Activated CD4-positive, alpha-beta T cell treated with anti-CD3 and anti-CD28 coated beads for 36 hours (primary cell): Measurements from ENCODE around the gene COBLL1. TPM values are rescaled to one million over a fixed set of nuclear protein-coding genes. Genes with fewer than 3 reads are reported as not detected.
A peak's percentile ranks its signal among the peaks of the same experiment; 100 is the strongest.

Experiments
- ATAC-seq: fragments of 200-7000 bp; cut with Tn5 transposase; one replicate; pipeline ENCODE4 v1.10.0; 2021; ENCODE audit warnings: mild to moderate bottlenecking, moderate library complexity
- CTCF ChIA-PET: fragments of 350-600 bp; sonication (Branson Sonifier 250); formaldehyde crosslinking; loops from one replicate; lab custom pipeline; 2021; ENCODE audit warnings: antibody characterized with exemption; lab: Charles Lee
- POLR2A ChIA-PET: fragments of 350-600 bp; sonication (Branson Sonifier 250); formaldehyde crosslinking; loops from one replicate; lab custom pipeline; 2021; ENCODE audit warnings: antibody characterized with exemption, inconsistent platforms; lab: Charles Lee
- DNase-seq: peaks from one replicate; pipeline ENCODE4 v3.0.0-alpha.2; 2020
- H3K27ac Mint-ChIP-seq: one replicate; pipeline ENCODE4 v1.8.0; 2021; ENCODE audit warnings: mixed read lengths
- H3K27me3 Mint-ChIP-seq: one replicate; pipeline ENCODE4 v1.8.0; 2021; ENCODE audit warnings: mixed read lengths
- H3K36me3 Mint-ChIP-seq: one replicate; pipeline ENCODE4 v1.8.0; 2021; ENCODE audit warnings: low read depth, mixed read lengths
- H3K4me1 Mint-ChIP-seq: one replicate; pipeline ENCODE4 v1.8.0; 2021; ENCODE audit warnings: mixed read lengths
- H3K4me3 Mint-ChIP-seq: one replicate; pipeline ENCODE4 v1.8.0; 2021; ENCODE audit warnings: mild to moderate bottlenecking, moderate library complexity, mixed read lengths
- H3K9me3 Mint-ChIP-seq: one replicate; pipeline ENCODE4 v1.8.0; 2021; ENCODE audit warnings: low read depth, mixed read lengths
- intact Hi-C, 2 experiments: fragments of 100-400 bp; cut with DNase I in 1 of 2; cut with micrococcal nuclease in 1 of 2; formaldehyde crosslinking; loops; one replicate each; pipeline versions ENCODE4 v1.14.2 to v1.15.1; 2022 to 2024; cut with DNase I, micrococcal nuclease
- total RNA-seq, 2 experiments: library from RNA; stranded (reverse); gene quantifications; one replicate each; pipeline ENCODE4 v1.2.3, GENCODE V29; 2021

COBLL1 gene
- total RNA-seq, 2 experiments from 2014 or later: not detected

DNA sequence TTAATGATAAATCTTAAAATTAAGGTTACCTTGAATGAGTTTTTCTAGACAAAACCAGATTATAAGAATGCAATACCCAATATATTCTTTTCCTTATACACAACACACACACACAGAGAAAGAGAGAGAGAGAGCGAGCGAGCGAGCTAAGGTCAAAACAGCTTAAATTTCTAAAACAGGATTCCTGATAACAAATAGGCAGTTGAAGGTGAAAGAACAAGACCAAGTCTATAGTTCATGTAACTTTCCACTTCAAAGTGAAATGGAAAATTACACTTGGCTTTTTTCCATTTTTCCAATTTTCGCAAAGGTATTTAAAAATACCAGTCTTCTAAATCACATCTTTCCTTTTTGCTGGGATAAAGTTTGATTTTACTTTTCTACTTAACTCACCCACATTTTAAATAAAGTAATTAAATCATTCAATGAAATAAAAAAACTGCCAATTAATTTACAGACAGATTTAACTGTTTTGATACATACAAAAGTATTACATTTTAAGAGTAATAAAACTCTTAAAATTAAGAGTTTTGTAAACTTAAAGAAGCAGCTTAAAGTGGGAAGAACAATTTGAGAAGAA lies 98.8 kb downstream of the COBLL1 start:
- CTCF ChIA-PET: no interaction called here
- no peak for DNase-seq

DNA sequence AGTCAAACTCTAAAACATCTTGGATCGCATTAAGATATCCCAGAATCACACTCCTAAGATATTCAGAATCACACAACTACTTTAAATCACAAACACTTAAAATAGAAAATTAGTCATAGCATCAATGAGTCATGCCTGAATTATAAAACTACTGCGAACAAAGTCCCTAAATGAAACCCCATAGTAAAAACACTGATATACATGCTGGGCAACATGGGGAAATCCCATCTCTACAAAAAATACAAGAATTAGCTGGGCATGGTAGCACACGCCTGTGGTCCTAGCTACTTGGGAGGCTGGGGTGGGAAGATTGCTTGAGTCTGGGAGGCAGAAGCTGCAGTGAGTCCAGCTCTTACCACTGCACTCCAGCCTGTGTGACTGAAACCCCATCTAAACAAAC lies 101.7 kb downstream of the COBLL1 start:
- H3K27ac Mint-ChIP-seq: no peak overlapping the region
- no peaks in the 10 kb centered on the region for H3K9me3 Mint-ChIP-seq
- ChIA-PET CTCF (no interaction called here), POLR2A (no interaction called here)
- DNase-seq: no peak
- peaks cover 4% of the 10 kb centered on the region for H3K4me1 Mint-ChIP-seq
- H3K27me3 Mint-ChIP-seq: peaks cover 5% of the 10 kb centered on the region
- intact Hi-C loops: loop anchor here (2.0 to 10.0 kb wide), 6 partner anchors 102 to 553 kb away; partner anchors contain the start of genes SCN3A (in 2 of the 2) and COBLL1 (in 1 of the 2)
- peak; percentile 70 for ATAC-seq
- no peaks in the 10 kb centered on the region for H3K36me3 Mint-ChIP-seq
- H3K4me3 Mint-ChIP-seq: no peak overlapping the region

More for the DNA sequence above, 98.8 kb downstream of the COBLL1 start:
- Mint-ChIP-seq H3K4me1 (peaks cover 4% of the 10 kb centered on the region), H3K36me3 (no peaks in the 10 kb centered on the region), H3K9me3 (no peaks in the 10 kb centered on the region), H3K27me3 (peaks cover 7% of the 10 kb centered on the region), H3K27ac (no peak overlapping the region), H3K4me3 (no peak overlapping the region)
- ATAC-seq: no peak
- intact Hi-C loops: no loop called here
- POLR2A ChIA-PET: no interaction called here

DNA sequence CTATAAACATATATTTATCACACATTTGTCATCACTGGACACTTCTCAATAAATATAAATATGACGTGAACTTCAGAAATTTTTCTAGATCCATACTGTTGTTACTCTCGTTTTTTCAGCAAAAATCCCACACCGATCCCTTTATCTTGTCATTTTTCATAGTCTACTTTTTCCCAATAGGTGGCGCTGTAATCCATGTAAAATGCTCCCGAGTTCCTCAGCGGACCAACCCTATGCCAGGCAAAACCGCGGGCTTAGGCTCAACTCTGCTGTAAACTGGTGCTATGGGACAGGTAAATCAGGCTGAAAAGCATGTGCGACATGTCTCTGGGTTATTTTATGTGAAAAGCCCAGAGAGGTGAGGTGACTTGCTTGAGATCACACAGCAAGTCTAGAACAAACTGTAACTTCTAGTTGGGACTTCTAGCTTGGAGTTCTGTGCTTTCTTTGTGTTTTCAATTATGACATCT lies 104.0 kb downstream of the COBLL1 start:
- DNase-seq (peak; percentile 50), ATAC-seq (peak; percentile 65)
- Mint-ChIP-seq H3K9me3 (no peaks in the 10 kb centered on the region), H3K4me1 (peaks cover 4% of the 10 kb centered on the region), H3K36me3 (no peaks in the 10 kb centered on the region), H3K27ac (no peak overlapping the region), H3K4me3 (no peak overlapping the region), H3K27me3 (peaks cover 6% of the 10 kb centered on the region)
- intact Hi-C loops: loop anchor here (1.0 to 10.0 kb wide), 10 partner anchors 103 to 555 kb away; partner anchors contain the start of genes COBLL1 (in 2 of the 2) and SCN3A (in 2 of the 2)
- ChIA-PET CTCF (interaction anchor here (0.7 to 1.1 kb wide), 3 partner anchors 105 to 466 kb away, joined by 3 to 4 read pairs (median 3); partner anchors contain the start of gene SCN3A), POLR2A (no interaction called here)

DNA sequence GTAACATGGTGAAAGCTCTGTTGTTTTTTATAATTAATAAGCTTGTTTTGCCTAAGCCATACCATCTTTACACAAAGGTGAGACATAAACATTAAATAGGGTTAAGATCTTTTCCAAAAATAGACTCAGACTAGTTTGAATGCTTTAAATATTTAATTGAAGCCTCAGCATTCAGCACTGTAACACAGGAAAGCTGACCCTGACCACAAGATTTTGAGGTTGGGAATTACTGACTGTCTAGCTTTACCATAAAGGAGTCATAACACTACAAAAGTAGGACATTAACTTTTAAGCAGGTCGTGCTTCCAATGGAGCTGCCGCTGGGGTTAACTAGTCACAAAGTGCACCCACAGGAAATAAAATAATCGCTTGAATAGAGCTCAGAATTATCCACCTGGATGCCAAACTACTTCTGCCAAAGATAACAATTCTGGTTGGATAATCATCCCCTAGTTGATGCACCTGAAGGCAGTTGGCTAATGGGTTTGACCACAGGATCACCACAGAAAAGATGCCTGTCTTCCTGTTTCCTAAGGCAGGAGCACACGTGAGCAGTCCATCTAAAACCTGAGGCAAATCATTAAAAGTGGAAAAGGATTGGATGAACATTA lies 106.2 kb downstream of the COBLL1 start:
- Mint-ChIP-seq H3K9me3 (no peaks in the 10 kb centered on the region), H3K36me3 (no peaks in the 10 kb centered on the region), H3K4me3 (no peak overlapping the region), H3K4me1 (peaks cover 4% of the 10 kb centered on the region), H3K27me3 (peaks cover 6% of the 10 kb centered on the region), H3K27ac (no peak overlapping the region)
- ChIA-PET CTCF (interaction anchor here (1.1 to 1.6 kb wide), 2 partner anchors 15 to 18 kb away, joined by 3 to 7 read pairs; no protein-coding TSS in a partner anchor), POLR2A (no interaction called here)
- ATAC-seq (no peak), DNase-seq (no peak)
- intact Hi-C loops: loop anchor here (5.0 to 10.0 kb wide), 4 partner anchors 107 to 557 kb away; partner anchors contain the start of genes COBLL1 (in 1 of the 2) and SCN3A (in 1 of the 2)

DNA sequence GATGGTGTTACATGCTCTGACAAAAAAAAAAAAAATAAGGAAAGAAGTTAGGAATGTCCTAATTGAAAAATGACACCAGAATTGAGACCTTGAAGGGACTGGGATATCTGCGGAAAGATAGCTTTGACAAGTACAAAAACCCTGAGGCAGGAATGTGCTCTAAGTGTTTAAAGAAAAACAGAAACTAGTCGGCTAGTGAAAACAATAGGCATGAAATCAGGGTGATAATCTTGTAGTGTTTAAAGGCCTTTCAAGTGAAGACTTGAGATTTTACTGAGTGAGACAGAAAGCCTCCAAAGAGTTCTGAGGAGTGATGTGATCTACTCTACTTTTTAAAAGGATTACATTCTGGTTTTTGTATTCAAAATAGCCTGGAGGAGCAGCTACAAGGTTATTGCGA lies 107.4 kb downstream of the COBLL1 start:
- CTCF ChIA-PET: interaction anchor here (0.8 to 1.6 kb wide), 2 partner anchors 17 to 1514 kb away, joined by 3 to 7 read pairs; no protein-coding TSS in a partner anchor
- no peak overlapping the region for H3K27ac Mint-ChIP-seq
- intact Hi-C loops: loop anchor here in 1 of 2 experiments (10.0 kb wide), 1 partner anchor 471 kb away; the partner anchor contains the start of gene SCN3A

DNA sequence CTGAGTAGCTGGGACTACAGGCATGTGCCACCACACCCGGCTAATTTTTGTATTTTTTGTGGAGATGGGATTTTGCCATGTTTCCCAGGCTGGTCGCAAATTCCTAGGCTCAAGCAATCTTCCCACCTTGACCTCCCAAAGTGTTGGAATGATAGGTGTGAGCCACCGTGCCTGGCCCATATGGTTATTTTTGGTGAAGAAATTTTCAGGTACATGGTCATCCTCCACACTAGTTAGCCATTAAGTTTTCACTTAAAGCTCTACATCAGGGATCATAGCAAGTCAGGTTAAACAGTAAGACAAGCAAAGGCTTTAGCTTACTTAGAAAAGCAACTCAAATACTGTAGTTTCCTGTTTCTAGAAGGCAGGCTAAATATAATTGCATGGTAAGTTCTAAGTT lies 116.1 kb downstream of the COBLL1 start:
- no peaks in the 10 kb centered on the region for H3K27me3 Mint-ChIP-seq
- no peaks in the 10 kb centered on the region for H3K36me3 Mint-ChIP-seq
- no peak overlapping the region for H3K27ac Mint-ChIP-seq
- DNase-seq (no peak), ATAC-seq (no peak)
- H3K4me3 Mint-ChIP-seq: no peak overlapping the region
- intact Hi-C loops: no loop called here
- H3K9me3 Mint-ChIP-seq: no peaks in the 10 kb centered on the region
- ChIA-PET CTCF (interaction anchor here (0.6 to 0.7 kb wide), 2 partner anchors 171 to 199 kb away, joined by 3 read pairs; no protein-coding TSS in a partner anchor), POLR2A (no interaction called here)
- H3K4me1 Mint-ChIP-seq: no peaks in the 10 kb centered on the region

More for the DNA sequence above, 107.4 kb downstream of the COBLL1 start:
- H3K27me3 Mint-ChIP-seq: peaks cover 6% of the 10 kb centered on the region
- ATAC-seq: no peak
- no peaks in the 10 kb centered on the region for H3K36me3 Mint-ChIP-seq
- no peaks in the 10 kb centered on the region for H3K9me3 Mint-ChIP-seq
- POLR2A ChIA-PET: no interaction called here
- no peaks in the 10 kb centered on the region for H3K4me1 Mint-ChIP-seq
- DNase-seq: no peak
- H3K4me3 Mint-ChIP-seq: no peak overlapping the region

DNA sequence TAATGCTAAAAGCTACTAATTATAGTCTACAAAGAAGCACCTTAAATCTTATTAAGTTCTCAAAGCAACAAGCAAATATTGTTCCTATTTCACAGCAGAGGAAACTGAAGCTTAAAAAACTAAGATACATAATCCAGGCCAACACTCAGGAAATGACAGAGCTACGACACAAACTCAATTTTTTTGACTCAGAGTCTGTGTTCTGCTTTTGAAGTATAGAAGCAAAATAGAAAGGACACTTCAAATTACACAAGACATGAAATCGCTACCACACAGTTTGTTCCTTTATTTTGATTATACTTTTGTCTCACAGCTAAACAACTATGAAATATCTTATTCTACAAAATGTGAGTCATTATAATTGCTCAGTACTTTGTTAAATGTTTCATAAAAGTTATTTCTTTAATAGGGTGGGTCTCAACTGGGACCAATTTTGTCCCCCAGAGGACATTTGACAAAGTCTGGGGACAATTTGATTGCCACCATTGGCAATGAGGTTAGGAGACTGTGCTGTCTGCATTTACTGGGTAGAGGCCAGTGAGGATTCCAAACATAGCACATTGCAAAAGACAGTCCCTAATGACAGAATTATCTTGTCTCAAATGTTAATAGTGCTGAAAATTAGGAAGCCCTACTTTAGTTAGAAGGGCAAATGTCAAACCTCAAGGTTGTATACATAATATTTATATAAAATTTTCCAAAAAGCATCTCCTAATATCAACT lies 118.8 kb downstream of the COBLL1 start:
- POLR2A ChIA-PET: no interaction called here
- Mint-ChIP-seq H3K9me3 (no peaks in the 10 kb centered on the region), H3K4me3 (no peak overlapping the region), H3K27ac (no peak overlapping the region), H3K4me1 (no peaks in the 10 kb centered on the region), H3K27me3 (no peaks in the 10 kb centered on the region), H3K36me3 (no peaks in the 10 kb centered on the region)
- no peak for ATAC-seq
- intact Hi-C loops: no loop called here
- DNase-seq: no peak
- CTCF ChIA-PET: no interaction called here

DNA sequence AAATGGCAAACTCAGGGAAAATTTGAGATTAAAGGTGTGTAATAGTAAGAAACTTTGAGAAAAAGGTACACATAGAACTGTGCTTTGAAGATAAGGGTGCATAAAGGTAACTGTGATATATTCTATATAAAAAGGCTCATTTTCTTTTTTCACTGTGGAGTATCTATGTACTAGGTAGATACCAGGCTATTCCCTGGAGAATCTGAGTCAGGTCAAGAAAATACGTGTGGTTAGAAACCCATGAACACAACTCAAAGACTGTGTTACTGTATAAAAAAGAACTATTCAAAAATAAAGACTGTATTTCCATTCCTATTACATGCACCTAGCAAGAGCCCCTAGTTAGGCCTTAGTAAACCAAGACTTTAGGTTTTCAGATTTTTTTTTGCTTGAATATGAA lies 120.2 kb downstream of the COBLL1 start:
- CTCF ChIA-PET: no interaction called here
- H3K9me3 Mint-ChIP-seq: no peaks in the 10 kb centered on the region
- H3K27ac Mint-ChIP-seq: no peak overlapping the region
- no peak overlapping the region for H3K4me3 Mint-ChIP-seq
- H3K4me1 Mint-ChIP-seq: no peaks in the 10 kb centered on the region
- no peaks in the 10 kb centered on the region for H3K36me3 Mint-ChIP-seq
- ATAC-seq (no peak), DNase-seq (no peak)
- H3K27me3 Mint-ChIP-seq: no peaks in the 10 kb centered on the region
- POLR2A ChIA-PET: no interaction called here
- intact Hi-C loops: no loop called here

DNA sequence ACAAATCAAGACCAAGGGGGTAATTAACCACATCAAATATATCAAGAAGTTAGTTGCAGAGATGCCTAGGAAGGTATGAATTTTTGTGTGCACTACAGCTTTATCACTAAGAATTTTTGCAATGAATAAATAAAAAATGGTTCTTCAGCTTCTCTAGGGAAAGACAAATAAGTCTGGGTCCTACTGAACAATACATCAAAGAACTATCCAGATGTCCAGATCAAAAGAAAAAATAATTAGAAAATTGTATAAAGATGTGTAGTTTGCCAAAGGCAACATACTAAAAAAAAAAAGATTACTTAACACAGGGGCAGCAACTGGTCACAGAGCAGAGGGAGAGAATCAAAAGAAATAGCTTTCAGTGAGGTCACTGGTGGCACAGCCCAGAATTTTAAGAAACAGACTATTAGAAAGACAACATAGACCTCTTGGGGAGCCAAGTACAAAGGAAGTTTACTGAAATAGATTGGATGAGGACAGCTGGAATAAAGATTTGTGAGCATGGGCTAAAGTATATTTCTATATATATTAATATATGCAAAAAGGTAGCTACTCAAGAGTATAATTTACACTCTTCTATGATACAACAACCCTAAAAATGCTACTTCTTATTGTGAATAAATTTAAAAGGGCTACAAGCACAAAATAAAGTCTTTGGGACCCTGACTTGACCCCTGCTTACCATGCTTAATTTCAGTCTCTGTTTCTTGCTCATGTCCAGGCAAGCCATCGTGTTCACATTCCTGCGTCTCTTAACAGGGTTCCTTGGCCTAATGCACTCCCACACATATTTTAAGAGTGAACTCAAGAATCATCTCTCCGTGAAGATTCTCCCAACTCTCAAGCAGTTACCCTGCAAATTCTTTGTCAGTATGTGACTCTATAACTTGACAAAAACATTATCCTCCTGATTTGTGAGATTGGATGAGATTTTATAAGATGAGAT lies 121.4 kb downstream of the COBLL1 start:
- H3K27ac Mint-ChIP-seq: no peak overlapping the region
- no peaks in the 10 kb centered on the region for H3K4me1 Mint-ChIP-seq
- no peaks in the 10 kb centered on the region for H3K9me3 Mint-ChIP-seq
- ChIA-PET POLR2A (no interaction called here), CTCF (interaction anchor here (0.7 to 1.3 kb wide), 3 partner anchors 15 to 1173 kb away, joined by 3 read pairs; no protein-coding TSS in a partner anchor)
- H3K27me3 Mint-ChIP-seq: no peaks in the 10 kb centered on the region
- DNase-seq: no peak
- H3K4me3 Mint-ChIP-seq: no peak overlapping the region
- intact Hi-C loops: loop anchor here in 1 of 2 experiments (5.0 to 10.0 kb wide), 3 partner anchors 1373 to 1555 kb away; no protein-coding TSS in a partner anchor
- ATAC-seq: no peak
- no peaks in the 10 kb centered on the region for H3K36me3 Mint-ChIP-seq

DNA sequence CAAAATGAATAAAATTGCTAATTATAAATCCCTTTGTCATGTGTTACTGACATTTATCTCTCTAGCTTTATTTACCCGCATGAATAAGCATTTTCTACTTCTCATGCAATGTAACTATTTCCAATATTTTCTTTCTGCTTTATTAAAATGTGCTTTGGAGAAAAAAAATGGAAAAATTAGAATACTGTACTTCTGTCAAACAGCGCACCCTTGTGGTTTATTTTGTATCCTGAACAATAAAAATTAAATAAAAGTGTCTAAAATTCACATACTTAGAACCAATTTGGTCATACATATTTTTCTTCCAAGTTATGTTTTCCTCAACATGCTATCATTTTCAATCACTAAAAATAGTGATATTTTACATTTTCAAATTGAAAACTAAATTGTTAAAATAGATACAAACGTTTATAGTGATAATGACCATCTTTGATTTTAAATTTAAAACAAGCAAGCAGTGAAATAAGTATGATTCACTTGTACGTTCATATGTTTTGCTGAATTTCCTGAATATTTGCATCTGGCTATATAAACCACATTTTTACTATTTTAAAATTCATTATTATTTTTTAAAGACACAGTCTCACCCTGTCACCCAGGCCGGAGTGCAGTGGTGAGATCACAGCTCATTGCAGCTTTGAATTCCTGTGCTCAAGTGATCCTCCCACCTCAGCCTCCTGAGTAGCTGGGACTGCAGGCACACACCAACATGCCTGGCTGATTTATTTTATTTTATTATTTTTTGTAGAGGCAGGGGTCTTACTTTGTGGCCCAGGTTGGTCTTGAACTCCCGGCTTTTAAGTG lies 124.4 kb downstream of the COBLL1 start:
- no peaks in the 10 kb centered on the region for H3K36me3 Mint-ChIP-seq
- intact Hi-C loops: loop anchor here (1.0 to 10.0 kb wide), 4 partner anchors 157 to 1552 kb away; no protein-coding TSS in a partner anchor
- no peaks in the 10 kb centered on the region for H3K4me1 Mint-ChIP-seq
- no peak overlapping the region for H3K4me3 Mint-ChIP-seq
- ChIA-PET CTCF (interaction anchor here (0.6 to 1.7 kb wide), 10 partner anchors 10 to 1185 kb away, joined by 3 to 10 read pairs (median 3); no protein-coding TSS in a partner anchor), POLR2A (no interaction called here)
- DNase-seq (no peak), ATAC-seq (no peak)
- H3K27me3 Mint-ChIP-seq: no peaks in the 10 kb centered on the region
- no peaks in the 10 kb centered on the region for H3K9me3 Mint-ChIP-seq
- H3K27ac Mint-ChIP-seq: no peak overlapping the region
